Heart right ventricle (tissue), 16 donors: ENCODE measurements around the gene TMEM200B. TPM values are rescaled to one million over a fixed set of nuclear protein-coding genes. Genes with fewer than 3 reads are reported as not detected.
"Not testable (repeated sequence)": the region's sequence is repeated elsewhere in the genome, so short reads cannot be mapped to it uniquely, and the experiment has no call there.

Experiments used
- ATAC-seq, 8 donors: fragments of 200-7000 bp; cut with Tn5 transposase; one replicate each; pipeline ENCODE4 v1.9.1; 2020; ENCODE audit warnings: mild to moderate bottlenecking in 8 of 8, moderate library complexity in 8 of 8, moderate number of reproducible peaks in 1 of 8
- DNase-seq, 2 donors: peaks; one replicate each; pipeline ENCODE4 v3.0.0-alpha.2; 2020
- H3K27ac ChIP-seq, 10 donors: fragments of 200-600 bp; sonication (generic) in 2 of 10; one replicate each; pipeline versions ENCODE4 v1.5.0 to v1.8.0; 2020 to 2022; ENCODE audit warnings: mild to moderate bottlenecking in 3 of 10
- H3K27me3 ChIP-seq, 7 donors: fragments of 200-600 bp; one replicate each; pipeline ENCODE4 v1.8.0; 2021 to 2022; ENCODE audit warnings: mild to moderate bottlenecking in 2 of 7
- H3K36me3 ChIP-seq, 9 donors: fragments of 200-600 bp; sonication (generic) in 1 of 9; one replicate each; pipeline versions ENCODE4 v1.5.0 to v1.8.0; 2020 to 2022; ENCODE audit warnings: mild to moderate bottlenecking in 2 of 9
- H3K4me1 ChIP-seq, 9 donors: fragments of 200-600 bp; sonication (generic) in 1 of 9; one replicate each; pipeline versions ENCODE4 v1.5.0 to v1.8.0; 2020 to 2022; ENCODE audit warnings: mild to moderate bottlenecking in 4 of 9
- H3K4me3 ChIP-seq, 10 donors: fragments of 200-600 bp; sonication (generic) in 2 of 10; one replicate each; pipeline versions ENCODE4 v1.5.0 to v1.8.0; 2020 to 2022; ENCODE audit warnings: mild to moderate bottlenecking in 7 of 10, moderate library complexity in 2 of 10
- H3K9me3 ChIP-seq, 11 donors: fragments of 200-600 bp in 10 of 11; sonication (generic) in 2 of 11; one replicate each; pipeline versions ENCODE4 v1.5.0 to v1.8.0; 2013 to 2022; ENCODE audit warnings: mild to moderate bottlenecking in 2 of 11, control low read depth in 1 of 11, moderate library complexity in 1 of 11
- WGBS, 2 donors: extraction: QIAGEN DNeasy Blood & Tissue Kit; methylation state at CpG; one replicate each; pipeline ENCODE4 v1.1.7; 2013; ENCODE audit warnings: inconsistent platforms in 1 of 2; 5-methylcytosine and 5-hydroxymethylcytosine counted together
- intact Hi-C, 10 donors: fragments of 100-400 bp; cut with DNase I; formaldehyde crosslinking; loops; one replicate each; pipeline versions ENCODE4 v1.11.1 to v1.14.2; 2022
- polyA plus RNA-seq, 2 donors: library from polyadenylated mRNA; stranded (reverse); fragments of 200-250 nt; gene quantifications; one replicate each; pipeline ENCODE4 v1.2.3, GENCODE V29; 2013
- total RNA-seq, 10 donors: library from RNA; stranded (reverse); fragmentation: NEBNext Ultra II Directional in 3 of 10; extraction: Animal tissue kit (Norgen Biotek cat#: 25700) in 3 of 10; gene quantifications; one replicate each; pipeline versions ENCODE4 v1.2.1 to v1.2.4, GENCODE V29; 2021 to 2023
- TF ChIP-seq, protein P1 (sequence below), 9 donors: fragments of 200-600 bp; sonication (generic) in 2 of 9; IDR thresholded peaks; one replicate each; pipeline versions ENCODE4 v1.5.0 to v1.8.0; 2021 to 2022; ENCODE audit warnings: antibody characterized with exemption in 9 of 9, mild to moderate bottlenecking in 5 of 9, moderate library complexity in 1 of 9
- donor health status: Arrhythmogenic right ventricular cardiomyopathy.
- donor health status: ischemic (EF 13 %, LVEDD 7.1; RV severe dilation, severe dysfunction).
- donor health status: healthy with polysubstance abuse.
- donor health status: DM: no; HTN: yes; CAD: no.
- donor health status: DM: no; HTN: no; CAD: no.
- donor health status: ischemic (EF 25% LVEDD 6.9; RV normal size, moderate dysfunction).
- donor health status: ischemic (EF 25% LVEDD 5.7; RV mildly dilated, moderate dysfunction).
- donor health status: healthy.
- donor health status: DM: yes; HTN: yes; CAD: no.
- donor health status: Ischemic cardiomyopathy.
- donor health status: ischemic (EF 35%, LVEDD 5.7; RV mildly dilated, moderate dysfunction).
- donor health status: nonischemic (EF 11% LVEDD 7.7; RV severe dilation, severe dysfunction).
- donor health status: DM: yes; HTN: yes; CAD: no.
- donor health status: PGD.
- donor health status: ischemic (EF 29% LVEDD 5.4; RV normal size, mild dysfunction).
- donor health status: nonischemic (EF 23%, LVEDD 6.1; RV moderate dilation, normal function).

Gene TMEM200B
- total and polyA plus RNA-seq, 12 donors, result 0.79 to 3.3 (median 1.6) TPM

- no peak overlapping the region for H3K4me3 ChIP-seq
- H3K9me3 ChIP-seq, result no peaks in the 10 kb centered on the region
- intact Hi-C loops, result no loop called here
- no peak for ATAC-seq
- WGBS, 2 donors, result 81 to 82% methylated on average over 2 of the region's 2 CpGs
- H3K27me3 ChIP-seq, result peaks cover 0 to 23% (median 8%) of the 10 kb centered on the region in 7 donors
- no peak for DNase-seq
- TF ChIP-seq, protein P1, sequence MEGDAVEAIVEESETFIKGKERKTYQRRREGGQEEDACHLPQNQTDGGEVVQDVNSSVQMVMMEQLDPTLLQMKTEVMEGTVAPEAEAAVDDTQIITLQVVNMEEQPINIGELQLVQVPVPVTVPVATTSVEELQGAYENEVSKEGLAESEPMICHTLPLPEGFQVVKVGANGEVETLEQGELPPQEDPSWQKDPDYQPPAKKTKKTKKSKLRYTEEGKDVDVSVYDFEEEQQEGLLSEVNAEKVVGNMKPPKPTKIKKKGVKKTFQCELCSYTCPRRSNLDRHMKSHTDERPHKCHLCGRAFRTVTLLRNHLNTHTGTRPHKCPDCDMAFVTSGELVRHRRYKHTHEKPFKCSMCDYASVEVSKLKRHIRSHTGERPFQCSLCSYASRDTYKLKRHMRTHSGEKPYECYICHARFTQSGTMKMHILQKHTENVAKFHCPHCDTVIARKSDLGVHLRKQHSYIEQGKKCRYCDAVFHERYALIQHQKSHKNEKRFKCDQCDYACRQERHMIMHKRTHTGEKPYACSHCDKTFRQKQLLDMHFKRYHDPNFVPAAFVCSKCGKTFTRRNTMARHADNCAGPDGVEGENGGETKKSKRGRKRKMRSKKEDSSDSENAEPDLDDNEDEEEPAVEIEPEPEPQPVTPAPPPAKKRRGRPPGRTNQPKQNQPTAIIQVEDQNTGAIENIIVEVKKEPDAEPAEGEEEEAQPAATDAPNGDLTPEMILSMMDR (IDR thresholded peaks at IDR 0.05), result peak in 4 of 9 donors; percentile 9 to 32 (median 16)
- H3K4me1 ChIP-seq, result peaks cover 3 to 13% (median 8%) of the 10 kb centered on the region in 9 donors
- no peak overlapping the region for H3K27ac ChIP-seq
- H3K36me3 ChIP-seq, result peaks cover 0 to 56% (median 5%) of the 10 kb centered on the region in 9 donors
Observed at GRCh38 chr1:29117381-29117780, 6.3 kb downstream of the TMEM200B start.

DNA sequence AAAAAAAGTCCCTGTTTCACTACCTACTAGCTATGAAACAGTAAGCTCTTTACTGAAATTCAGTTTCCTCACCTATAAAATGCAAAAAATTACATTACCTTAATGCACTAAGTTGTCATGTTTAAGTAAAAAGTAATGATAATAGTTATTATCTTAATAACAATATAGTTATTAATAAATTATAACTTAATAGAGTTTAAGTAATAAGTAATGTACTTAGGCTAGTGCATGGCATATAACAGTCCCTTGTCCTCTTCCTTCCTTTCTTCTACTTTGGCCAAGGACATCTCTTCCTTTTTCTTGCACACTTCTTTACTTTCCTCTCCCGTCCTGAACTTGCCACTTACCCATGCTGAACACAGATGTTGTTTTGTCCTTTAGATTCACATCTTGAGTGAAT is 9.0 kb downstream of the TMEM200B start:
- TF ChIP-seq, protein P1 (IDR thresholded peaks at IDR 0.05), result no peak
- WGBS, 2 donors, result 92 to 94% methylated on average over 1 of the region's 1 CpG
- intact Hi-C loops, result no loop called here
- no peaks in the 10 kb centered on the region for H3K9me3 ChIP-seq
- ATAC-seq, result no peak
- H3K27ac ChIP-seq, result no peak overlapping the region
- peaks cover 0 to under 1% (median 0%) of the 10 kb centered on the region in 9 donors for H3K4me1 ChIP-seq
- H3K4me3 ChIP-seq, result no peak overlapping the region
- H3K27me3 ChIP-seq, result no peaks in the 10 kb centered on the region
- no peak for DNase-seq
- peaks cover 0 to 80% (median 8%) of the 10 kb centered on the region in 9 donors for H3K36me3 ChIP-seq

GRCh38 chr1:29113413-29114117 is 10.1 kb downstream of the TMEM200B start:
- Histone ChIP-seq H3K4me1 (no peaks in the 10 kb centered on the region), H3K9me3 (no peaks in the 10 kb centered on the region), H3K27me3 (no peaks in the 10 kb centered on the region), H3K36me3 (peaks cover 0 to 84% (median 8%) of the 10 kb centered on the region in 9 donors), H3K4me3 (no peak overlapping the region), H3K27ac (no peak overlapping the region)
- DNase-seq (no peak), ATAC-seq (no peak)
- 70 to 78% methylated on average over 6 of the region's 6 CpGs for WGBS, 2 donors
- intact Hi-C loops, result no loop called here
- TF ChIP-seq, protein P1 (IDR thresholded peaks at IDR 0.05), result no peak

- no peak overlapping the region for H3K27ac ChIP-seq
- no peak overlapping the region for H3K4me3 ChIP-seq
- 84 to 87% methylated on average over 7 of the region's 7 CpGs for WGBS, 2 donors
- H3K4me1 ChIP-seq, result no peaks in the 10 kb centered on the region
- DNase-seq, result no peak
- H3K27me3 ChIP-seq, result no peaks in the 10 kb centered on the region
- TF ChIP-seq, protein P1 (IDR thresholded peaks at IDR 0.05), result no peak
- H3K9me3 ChIP-seq, result no peaks in the 10 kb centered on the region
- intact Hi-C loops, result no loop called here
- H3K36me3 ChIP-seq, result peaks cover 0 to 85% (median 8%) of the 10 kb centered on the region in 9 donors
- ATAC-seq, result no peak
Observed at GRCh38 chr1:29112705-29113412, 10.8 kb downstream of the TMEM200B start.

GRCh38 chr1:29108041-29108440 is 15.7 kb downstream of the TMEM200B start:
- DNase-seq, ATAC-seq, H3K27me3 ChIP-seq, intact Hi-C loops, H3K4me3 ChIP-seq, H3K4me1 ChIP-seq, H3K27ac ChIP-seq, H3K9me3 ChIP-seq: not testable (repeated sequence)
- H3K36me3 ChIP-seq, result peaks cover 0 to 44% (median 8%) of the 10 kb centered on the region in 9 donors
- WGBS, 2 donors, result 96 to 97% methylated on average over 6 of the region's 6 CpGs
